A549 (cell line): ENCODE results near the gene SPATA13. TPM values are rescaled to one million over a fixed set of nuclear protein-coding genes. Genes with fewer than 3 reads are reported as not detected.

Source experiments
- ATAC-seq, 2 experiments: fragments of 200-7000 bp in 1 of 2; fragments of >200 bp in 1 of 2; cut with Nextera tagmentation in 1 of 2; cut with Tn5 transposase in 1 of 2; 3 replicates each; pipeline versions ENCODE4 v1.8.0 to v1.9.1; 2018 to 2020; ENCODE audit warnings: mild to moderate bottlenecking in 1 of 2, moderate library complexity in 1 of 2
- CTCF ChIA-PET: fragments of 300-600 bp; sonication (Branson Sonifier 250); formaldehyde crosslinking; extraction: SDS; loops from one replicate; lab custom pipeline; 2021; ENCODE audit warnings: antibody characterized with exemption, inconsistent platforms; lab: Yijun Ruan, JAX
- POLR2A ChIA-PET: fragments of 350-600 bp; formaldehyde crosslinking; extraction: SDS; loops from one replicate; lab custom pipeline; 2021; ENCODE audit warnings: antibody characterized with exemption, inconsistent platforms; lab: Yijun Ruan, JAX
- DNase-seq, 2 experiments: peaks; one replicate each; pipeline versions ENCODE4 v3.0.0 to v3.0.0-alpha.2; 2011 to 2016; ENCODE audit warnings: low read depth in 1 of 2, low spot score in 1 of 2
- FAIRE-seq: peaks from 2 replicates; lab custom pipeline; 2011; peaks lifted over from hg19 to GRCh38; lab: Jason Lieb, UNC
- H3K27ac ChIP-seq, 2 experiments: fragments of >200 bp; sonication (Bioruptor Twin); formaldehyde crosslinking; 3 replicates each; pipeline ENCODE4 v1.5.1; 2016 to 2017
- H3K4me1 ChIP-seq: fragments of >200 bp; sonication (Bioruptor Twin); formaldehyde crosslinking; 3 replicates; pipeline ENCODE4 v1.6.1; 2016
- H3K4me2 ChIP-seq: fragments of >200 bp; sonication (Bioruptor Twin); formaldehyde crosslinking; 3 replicates; pipeline ENCODE4 v1.6.1; 2016
- H3K4me3 ChIP-seq: fragments of >200 bp; sonication (Bioruptor Twin); formaldehyde crosslinking; 3 replicates; pipeline ENCODE4 v1.5.1; 2016
- H3K9me3 ChIP-seq: fragments of >200 bp; sonication (Bioruptor Twin); formaldehyde crosslinking; 3 replicates; pipeline ENCODE4 v1.6.1; 2016
- CEBPB ChIP-seq, 2 experiments: fragments of >200 bp in 1 of 2; sonication (Bioruptor Twin) in 1 of 2; formaldehyde crosslinking in 1 of 2; IDR thresholded peaks; 2 replicates each; pipeline ENCODE4 v1.6.1; 2012 to 2016
- CHD4 ChIP-seq: fragments of 200-600 bp; sonication (generic); IDR thresholded peaks from 2 replicates; pipeline ENCODE4 v1.6.1; 2016; ENCODE audit warnings: antibody characterized with exemption, mild to moderate bottlenecking, borderline replicate concordance
- EHF ChIP-seq: fragments of 250-450 bp; sonication (Bioruptor Pico); IDR thresholded peaks from 2 replicates; pipeline ENCODE4 v1.5.0; 2020; ENCODE audit warnings: mild to moderate bottlenecking
- EHMT2 ChIP-seq: fragments of 200-600 bp; sonication (generic); IDR thresholded peaks from 2 replicates; pipeline ENCODE4 v1.6.1; 2016; ENCODE audit warnings: antibody characterized with exemption, low read depth, mild to moderate bottlenecking, moderate library complexity
- FOSB ChIP-seq: fragments of 250-450 bp; sonication (Bioruptor Pico); IDR thresholded peaks from 2 replicates; pipeline ENCODE4 v1.5.0; 2020; ENCODE audit warnings: mild to moderate bottlenecking, moderate library complexity
- FOSL2 ChIP-seq, 2 experiments: fragments of 450-650 bp in 1 of 2; fragments of >200 bp in 1 of 2; sonication (Bioruptor Twin) in 1 of 2; formaldehyde crosslinking; IDR thresholded peaks; 2 replicates each; pipeline versions ENCODE4 v1.5.0 to v1.6.1; 2016 to 2020; ENCODE audit warnings: mild to moderate bottlenecking in 1 of 2, moderate library complexity in 1 of 2
- JUNB ChIP-seq: fragments of >200 bp; sonication (Bioruptor Twin); formaldehyde crosslinking; IDR thresholded peaks from 2 replicates; pipeline ENCODE4 v1.6.1; 2016
- MAFK ChIP-seq: fragments of 450-650 bp; IDR thresholded peaks from 2 replicates; pipeline ENCODE4 v1.6.1; 2014; ENCODE audit not compliant: partially characterized antibody
- MAZ ChIP-seq: fragments of 150-350 bp; IDR thresholded peaks from 2 replicates; pipeline ENCODE4 v1.6.1; 2014; ENCODE audit warnings: antibody characterized with exemption, low read depth, low read length, borderline replicate concordance
- NFE2L2 ChIP-seq: fragments of 150-350 bp; conservative IDR thresholded peaks from 2 replicates; pipeline ENCODE4 v1.6.1; 2014; ENCODE audit warnings: low read length
- PBX3 ChIP-seq: IDR thresholded peaks from 2 replicates; pipeline ENCODE4 v1.6.1; 2012
- PHF8 ChIP-seq: fragments of 200-600 bp; sonication (generic); IDR thresholded peaks from 2 replicates; pipeline ENCODE4 v1.6.1; 2016; ENCODE audit warnings: low read depth, mild to moderate bottlenecking, antibody characterized with exemption, moderate library complexity, borderline replicate concordance
- RARB ChIP-seq: fragments of 250-450 bp; sonication (Bioruptor Pico); IDR thresholded peaks from 2 replicates; pipeline ENCODE4 v1.8.0; 2021; ENCODE audit warnings: mild to moderate bottlenecking, moderate library complexity
- SMC3 ChIP-seq: fragments of >200 bp; sonication (Bioruptor Twin); formaldehyde crosslinking; IDR thresholded peaks from 3 replicates; pipeline ENCODE4 v1.6.1; 2018; ENCODE audit warnings: inconsistent platforms
- SREBF2 ChIP-seq: fragments of 450-650 bp; IDR thresholded peaks from 2 replicates; pipeline ENCODE4 v1.6.1; 2014; ENCODE audit warnings: mild to moderate bottlenecking, moderate library complexity
- ZC3H11A ChIP-seq: fragments of 450-650 bp; IDR thresholded peaks from 2 replicates; pipeline ENCODE4 v1.6.1; 2014; ENCODE audit warnings: antibody characterized with exemption, mild to moderate bottlenecking
- ZFP36 ChIP-seq: fragments of 450-650 bp; IDR thresholded peaks from 2 replicates; pipeline ENCODE4 v1.6.1; 2014; ENCODE audit warnings: borderline replicate concordance; ENCODE audit not compliant: partially characterized antibody
- WGBS: methylation state at CpG from one replicate; pipeline ENCODE4 v1.1.6; 2017; ENCODE audit errors: missing lambda C conversion rate; 5-methylcytosine and 5-hydroxymethylcytosine counted together
- polyA plus RNA-seq, 4 experiments: library from polyadenylated mRNA; depleted of rRNA in 3 of 4; stranded (reverse); fragments of >200 nt; fragmentation: RNase III in 1 of 4; extraction: RNeasy Plus Mini Kit Qiagen cat#74134 plus additional on column Dnase treatment in 1 of 4; gene quantifications; 2 replicates in 3 of 4; 3 replicates in 1 of 4; pipeline ENCODE4 v1.2.3, GENCODE V29; 2011 to 2017
- TF ChIP-seq, protein P1 (sequence below): fragments of 250-450 bp; sonication (Bioruptor Pico); IDR thresholded peaks from 2 replicates; pipeline ENCODE4 v1.5.0; 2020; ENCODE audit warnings: low read depth, mild to moderate bottlenecking, moderate library complexity

The SPATA13 gene
- polyA plus RNA-seq, 2 of the 4 experiments (the other 2 are of a cell fraction): 3.1 to 6.3 TPM

- FAIRE-seq: no peak
- CTCF ChIA-PET: interaction anchor here (0.5 to 12.1 kb wide), 9 partner anchors 8 to 265 kb away, joined by 3 to 96 read pairs (median 5); no protein-coding TSS in a partner anchor
These were observed 60.5 kb downstream of the SPATA13 start for GRCh38 chr13:24221007-24221406.

DNA sequence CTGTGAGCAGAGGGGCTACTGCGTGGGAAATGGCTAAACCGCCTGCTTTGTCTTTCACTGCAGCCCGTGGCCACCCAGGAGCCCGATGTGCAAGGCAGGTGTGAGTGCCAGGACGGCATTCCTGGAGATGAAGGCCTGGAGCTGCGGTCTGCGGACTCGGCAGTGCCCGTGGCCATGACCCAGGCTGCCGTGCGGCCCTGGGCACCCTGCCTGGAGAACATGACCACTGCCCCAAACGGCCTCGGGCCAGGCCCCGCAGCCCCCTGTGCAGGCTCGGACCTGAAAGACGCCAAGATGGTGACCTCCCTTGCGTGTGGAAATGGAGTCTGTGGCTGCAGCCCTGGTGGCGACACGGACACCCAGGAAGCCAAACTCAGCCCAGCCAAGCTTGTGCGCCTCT, 62.2 kb downstream of the SPATA13 start:
- ATAC-seq: no peak
- H3K4me3 ChIP-seq: no peak overlapping the region
- H3K27ac ChIP-seq: no peak overlapping the region
- H3K9me3 ChIP-seq: no peaks in the 10 kb centered on the region
- WGBS: 90% methylated on average over 11 of the region's 20 CpGs
- H3K4me2 ChIP-seq: no peak overlapping the region
- CTCF ChIA-PET: interaction anchor here (12.1 kb wide), 1 partner anchor 201 kb away, joined by 96 read pairs; no protein-coding TSS in a partner anchor
- DNase-seq: no peak
- H3K4me1 ChIP-seq: peaks cover 38% of the 10 kb centered on the region
- TF ChIP-seq PHF8 (no peak), CHD4 (no peak), EHMT2 (no peak), SMC3 (no peak), ZC3H11A (no peak), PBX3 (no peak), ZFP36 (no peak), MAZ (no peak)
- TF ChIP-seq, protein P1, sequence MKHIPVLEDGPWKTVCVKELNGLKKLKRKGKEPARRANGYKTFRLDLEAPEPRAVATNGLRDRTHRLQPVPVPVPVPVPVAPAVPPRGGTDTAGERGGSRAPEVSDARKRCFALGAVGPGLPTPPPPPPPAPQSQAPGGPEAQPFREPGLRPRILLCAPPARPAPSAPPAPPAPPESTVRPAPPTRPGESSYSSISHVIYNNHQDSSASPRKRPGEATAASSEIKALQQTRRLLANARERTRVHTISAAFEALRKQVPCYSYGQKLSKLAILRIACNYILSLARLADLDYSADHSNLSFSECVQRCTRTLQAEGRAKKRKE: no peak
- no peak for FAIRE-seq
- POLR2A ChIA-PET: no interaction called here

More at GRCh38 chr13:24221007-24221406, 60.5 kb downstream of the SPATA13 start:
- ATAC-seq (peak; percentile 52 to 69; a peak in 3 of 6 replicates), DNase-seq (peak; percentile 10 to 76)
- Histone ChIP-seq H3K9me3 (no peaks in the 10 kb centered on the region), H3K4me3 (no peak overlapping the region), H3K4me1 (peaks cover 50% of the 10 kb centered on the region), H3K4me2 (peak overlapping the region; percentile 53), H3K27ac (peak overlapping the region; percentile 72 to 83)
- POLR2A ChIA-PET: no interaction called here
- 9% methylated on average over 2 of the region's 2 CpGs for WGBS
- TF ChIP-seq NFE2L2 (peak; percentile 90), MAFK (peak; percentile 91), FOSB (CRISPR knock-in tag) (no peak)

- POLR2A ChIA-PET: no interaction called here
- Histone ChIP-seq H3K4me1 (peaks cover 30% of the 10 kb centered on the region), H3K4me3 (no peak overlapping the region), H3K4me2 (no peak overlapping the region), H3K27ac (no peak overlapping the region), H3K9me3 (no peaks in the 10 kb centered on the region)
- CTCF ChIA-PET: interaction anchor here (0.5 to 8.2 kb wide), 3 partner anchors 11 to 203 kb away, joined by 3 to 63 read pairs (median 3); no protein-coding TSS in a partner anchor
- 90% methylated on average over 32 of the region's 42 CpGs for WGBS
- no peak for ATAC-seq
- DNase-seq: no peak
- TF ChIP-seq EHF (CRISPR knock-in tag): no peak
- no peak for TF ChIP-seq RARB (CRISPR knock-in tag)
- no peak for TF ChIP-seq FOSL2 (IDR thresholded peaks at IDR 0.05)
- TF ChIP-seq FOSL2 (CRISPR knock-in tag; IDR thresholded peaks at IDR 0.05): no peak
- no peak for TF ChIP-seq CEBPB (IDR thresholded peaks at IDR 0.05)
- no peak for TF ChIP-seq SREBF2
- no peak for TF ChIP-seq JUNB
- no peak for FAIRE-seq
These were observed 63.1 kb downstream of the SPATA13 start for GRCh38 chr13:24223341-24224231.
